ENCODE measurements around the gene GAS7. TPM values are rescaled to one million over a fixed set of nuclear protein-coding genes. Genes with fewer than 3 reads are reported as not detected.
A peak's percentile ranks its signal among the peaks of the same experiment; 100 is the strongest.

Gene GAS7
- 4.8 and 6.0 TPM in 2 replicates for total RNA-seq (2021)
- long read RNA-seq, partial matches to known transcripts = 0 of 2 reads
- long read RNA-seq, other reads (novel, unspliced or antisense) = 2 of 2 reads

DNA sequence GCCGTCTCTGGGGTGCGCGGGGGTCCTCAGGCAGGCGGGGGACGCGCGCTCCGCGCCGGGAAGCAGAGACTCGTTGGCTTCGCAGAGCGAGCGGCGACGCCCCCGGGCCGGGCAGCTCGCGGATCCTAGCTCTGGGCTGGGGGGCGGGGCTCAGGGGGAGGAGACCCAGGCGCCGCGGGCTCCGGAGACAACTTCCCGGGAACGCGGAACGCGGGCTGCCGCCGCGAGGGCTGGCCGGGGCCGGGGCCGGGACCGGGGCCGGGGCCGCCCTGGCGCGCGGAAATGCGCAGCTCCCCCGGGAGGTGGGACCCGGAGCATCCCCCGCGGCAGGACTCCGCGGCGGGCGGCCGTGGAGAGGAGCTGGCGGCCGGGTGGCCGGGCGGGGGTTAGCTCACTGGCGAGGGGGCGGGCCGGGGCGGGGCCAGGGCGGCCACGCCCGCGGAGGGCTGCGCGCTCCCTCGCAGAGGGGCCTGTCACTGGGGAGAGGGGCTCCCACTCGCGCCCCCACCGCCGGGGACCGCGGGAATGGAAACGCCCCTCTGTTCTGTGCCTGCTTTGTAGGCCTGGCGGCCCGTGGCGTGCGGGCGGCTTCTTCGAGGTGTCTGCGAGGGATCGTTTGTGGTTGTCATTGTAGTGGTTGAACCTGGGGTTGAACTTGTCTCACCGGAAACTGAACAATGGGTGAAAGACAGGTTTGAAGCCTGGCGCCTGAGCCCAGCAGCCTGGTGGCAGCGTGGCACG is at the start of gene GAS7:
GAS7 (minus strand) TSS at position 98 of the 741 bp plus-strand sequence.
- no peak within 1 kb of the TSS for H3K9ac ChIP-seq (ENCODE audit: extremely low read depth, insufficient read length, low read length)
- peaks cover 9 to 18% (median 12%) of the 10 kb centered on the region in 3 experiments for H3K36me3 Mint-ChIP-seq (ENCODE audit: insufficient read depth in 1 of 3, low read depth in 3 of 3)
- H3K4me2 ChIP-seq (ENCODE audit: insufficient read depth, insufficient read length, low read length) = peak within 1 kb of the TSS; percentile 72

More for the DNA sequence above, at the start of gene GAS7:
- Histone ChIP-seq H3K56ac (ENCODE audit: insufficient read length, low read depth, low read length) (no peak within 1 kb of the TSS), H4K91ac (ENCODE audit: insufficient read length, low read depth, low read length) (no peak within 1 kb of the TSS), H3K23me2 (ENCODE audit: insufficient read length, low read depth, low read length, poor library complexity, severe bottlenecking) (peaks cover 7% of the 10 kb centered on the region), H3K4ac (ENCODE audit: low read depth, low read length) (no peak within 1 kb of the TSS), H2BK12ac (ENCODE audit: insufficient read length, low read depth, low read length) (no peak within 1 kb of the TSS), H2AK5ac (ENCODE audit: insufficient read length, low read length) (no peak within 1 kb of the TSS), H3K14ac (ENCODE audit: insufficient read depth, low read length) (peak within 1 kb of the TSS; percentile 83), H4K8ac (replicated peaks; ENCODE audit: insufficient read length, low read depth, low read length) (no peak within 1 kb of the TSS), H3K27ac (ENCODE audit: insufficient read length, low read depth, low read length) (no peak within 1 kb of the TSS), H2BK15ac (ENCODE audit: low read depth, low read length) (no peak within 1 kb of the TSS), H3K4me1 (ENCODE audit: insufficient read depth, low read length) (no peaks in the 10 kb centered on the region), H2BK120ac (ENCODE audit: low read depth, low read length, poor library complexity, severe bottlenecking) (no peak within 1 kb of the TSS), H3K79me1 (ENCODE audit: insufficient read depth, low read depth, low read length, poor library complexity, severe bottlenecking) (no peaks in the 10 kb centered on the region), H4K5ac (ENCODE audit: insufficient read length, low read depth, low read length) (no peak within 1 kb of the TSS), H3K79me2 (ENCODE audit: insufficient read depth, low read length) (no peaks in the 10 kb centered on the region), H2BK20ac (ENCODE audit: low read depth, low read length, poor library complexity, severe bottlenecking) (no peak within 1 kb of the TSS), H3K27me3 (ENCODE audit: insufficient read depth, low read length) (peaks cover 7% of the 10 kb centered on the region; the same call in 1 of the 2 replicates), H3T11ph (ENCODE audit: low read length) (no peak within 1 kb of the TSS), H4K20me1 (ENCODE audit: control insufficient read depth, insufficient read depth, insufficient read length) (no peaks in the 10 kb centered on the region), H3K18ac (ENCODE audit: insufficient read length, low read depth, low read length) (no peak within 1 kb of the TSS), H3K23ac (ENCODE audit: insufficient read length, low read depth, low read length) (no peak within 1 kb of the TSS), H2BK5ac (ENCODE audit: insufficient read length, low read length) (no peak within 1 kb of the TSS), H3K9me3 (ENCODE audit: control insufficient read depth, low read depth, low read length) (no peaks in the 10 kb centered on the region), H2AFZ (ENCODE audit: low read length) (no peak within 1 kb of the TSS)
- H3K9me3 Mint-ChIP-seq = peaks cover 18% of the 10 kb centered on the region in 2 experiments
- peaks cover 4 to 6% of the 10 kb centered on the region in 2 experiments; a peak in 3 of 4 replicates for H3K4me1 Mint-ChIP-seq
- peak within 1 kb of the TSS in 1 of 3 experiments; percentile 20; a peak in 1 of 7 replicates for H3K27ac Mint-ChIP-seq
- WGBS (ENCODE audit: extremely low coverage, insufficient read length, low lambda C conversion rate) = no CpG with 5 or more reads among the region's 86 CpGs
- H3K4me3 Mint-ChIP-seq = peak within 1 kb of the TSS; percentile 67 to 81
- H3K27me3 Mint-ChIP-seq (ENCODE audit: low read depth) = peaks cover 63% of the 10 kb centered on the region
- TF ChIP-seq, protein P1, sequence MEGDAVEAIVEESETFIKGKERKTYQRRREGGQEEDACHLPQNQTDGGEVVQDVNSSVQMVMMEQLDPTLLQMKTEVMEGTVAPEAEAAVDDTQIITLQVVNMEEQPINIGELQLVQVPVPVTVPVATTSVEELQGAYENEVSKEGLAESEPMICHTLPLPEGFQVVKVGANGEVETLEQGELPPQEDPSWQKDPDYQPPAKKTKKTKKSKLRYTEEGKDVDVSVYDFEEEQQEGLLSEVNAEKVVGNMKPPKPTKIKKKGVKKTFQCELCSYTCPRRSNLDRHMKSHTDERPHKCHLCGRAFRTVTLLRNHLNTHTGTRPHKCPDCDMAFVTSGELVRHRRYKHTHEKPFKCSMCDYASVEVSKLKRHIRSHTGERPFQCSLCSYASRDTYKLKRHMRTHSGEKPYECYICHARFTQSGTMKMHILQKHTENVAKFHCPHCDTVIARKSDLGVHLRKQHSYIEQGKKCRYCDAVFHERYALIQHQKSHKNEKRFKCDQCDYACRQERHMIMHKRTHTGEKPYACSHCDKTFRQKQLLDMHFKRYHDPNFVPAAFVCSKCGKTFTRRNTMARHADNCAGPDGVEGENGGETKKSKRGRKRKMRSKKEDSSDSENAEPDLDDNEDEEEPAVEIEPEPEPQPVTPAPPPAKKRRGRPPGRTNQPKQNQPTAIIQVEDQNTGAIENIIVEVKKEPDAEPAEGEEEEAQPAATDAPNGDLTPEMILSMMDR (conservative IDR thresholded peaks at IDR 0.05) = no peak
- DNase-seq = peak; percentile 86
